ENCODE data around the gene TAAR2. TPM values are rescaled to one million over a fixed set of nuclear protein-coding genes. Genes with fewer than 3 reads are reported as not detected.

Gene TAAR2
- total and polyA plus RNA-seq, 2 donors (not counting 1 experiment from before 2014, with no cell fraction given) = not detected

DNA sequence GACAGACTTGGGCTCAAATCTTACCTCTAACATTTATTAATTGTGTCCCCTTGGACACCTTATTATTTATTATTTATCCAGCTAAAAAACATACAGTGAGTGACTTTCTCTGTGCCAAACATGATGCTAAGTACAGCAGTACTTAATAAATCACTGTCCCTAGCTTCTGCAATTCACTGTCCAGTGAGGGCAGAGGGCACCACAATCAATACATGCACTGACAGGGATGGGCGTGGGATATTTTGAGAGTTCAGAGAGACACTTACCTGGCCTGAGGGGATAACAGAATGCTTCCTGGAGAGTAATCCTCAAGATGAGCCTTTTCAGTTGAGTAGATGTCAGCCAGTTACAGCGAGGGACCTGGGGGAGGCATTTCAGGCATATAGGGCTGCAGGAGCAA, 9.3 kb upstream of the TAAR2 start:
- TF ChIP-seq, protein P1, sequence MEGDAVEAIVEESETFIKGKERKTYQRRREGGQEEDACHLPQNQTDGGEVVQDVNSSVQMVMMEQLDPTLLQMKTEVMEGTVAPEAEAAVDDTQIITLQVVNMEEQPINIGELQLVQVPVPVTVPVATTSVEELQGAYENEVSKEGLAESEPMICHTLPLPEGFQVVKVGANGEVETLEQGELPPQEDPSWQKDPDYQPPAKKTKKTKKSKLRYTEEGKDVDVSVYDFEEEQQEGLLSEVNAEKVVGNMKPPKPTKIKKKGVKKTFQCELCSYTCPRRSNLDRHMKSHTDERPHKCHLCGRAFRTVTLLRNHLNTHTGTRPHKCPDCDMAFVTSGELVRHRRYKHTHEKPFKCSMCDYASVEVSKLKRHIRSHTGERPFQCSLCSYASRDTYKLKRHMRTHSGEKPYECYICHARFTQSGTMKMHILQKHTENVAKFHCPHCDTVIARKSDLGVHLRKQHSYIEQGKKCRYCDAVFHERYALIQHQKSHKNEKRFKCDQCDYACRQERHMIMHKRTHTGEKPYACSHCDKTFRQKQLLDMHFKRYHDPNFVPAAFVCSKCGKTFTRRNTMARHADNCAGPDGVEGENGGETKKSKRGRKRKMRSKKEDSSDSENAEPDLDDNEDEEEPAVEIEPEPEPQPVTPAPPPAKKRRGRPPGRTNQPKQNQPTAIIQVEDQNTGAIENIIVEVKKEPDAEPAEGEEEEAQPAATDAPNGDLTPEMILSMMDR (IDR thresholded peaks at IDR 0.05) = no peak
- no peak for TF ChIP-seq EZH2 (IDR thresholded peaks at IDR 0.05; ENCODE audit: borderline replicate concordance, insufficient read depth, low read depth, low read length, poor library complexity, severe bottlenecking)
- Histone ChIP-seq H3K9me3 (ENCODE audit: control extremely low read depth in 1 of 3, control insufficient read depth in 2 of 3, insufficient read depth in 1 of 3, low read length in 2 of 3) (no peaks in the 10 kb centered on the region), H3K36me3 (replicated peaks in 1 of 2; ENCODE audit: control extremely low read depth in 1 of 2, control insufficient read depth in 1 of 2, extremely low read depth in 1 of 2, insufficient read depth in 2 of 2, low read length in 1 of 2) (no peaks in the 10 kb centered on the region), H2AFZ (ENCODE audit: insufficient read depth, low read depth, low read length, poor library complexity, severe bottlenecking) (no peak overlapping the region), H3K4me3 (ENCODE audit: control extremely low read depth in 1 of 5, extremely low read depth in 1 of 5, insufficient read depth in 1 of 5, low read depth in 2 of 5, low read length in 4 of 5) (no peak overlapping the region), H3K79me2 (ENCODE audit: control insufficient read depth, insufficient read depth, low read length) (no peaks in the 10 kb centered on the region), H3K27ac (ENCODE audit: low read length in 2 of 2) (no peak overlapping the region), H3K4me2 (replicated peaks; ENCODE audit: low read depth, low read length, poor library complexity, severe bottlenecking) (no peak overlapping the region), H4K20me1 (ENCODE audit: control insufficient read depth, insufficient read depth, low read length, poor library complexity, severe bottlenecking) (no peaks in the 10 kb centered on the region), H3K27me3 (replicated peaks in 1 of 4; ENCODE audit: control extremely low read depth in 1 of 4, control insufficient read depth in 3 of 4, insufficient read depth in 4 of 4, low read length in 3 of 4) (peaks cover 0 to 17% (median 13%) of the 10 kb centered on the region in 4 experiments), H3K9ac (ENCODE audit: low read length) (no peak overlapping the region), H3K4me1 (ENCODE audit: control insufficient read depth in 2 of 2, insufficient read depth in 2 of 2, low read length in 2 of 2) (no peaks in the 10 kb centered on the region)
- 100% methylated on average over 1 of the region's 2 CpGs for WGBS (ENCODE audit: insufficient coverage)
- ATAC-seq (ENCODE audit: low read depth) (no peak), DNase-seq (no peak)
- intact Hi-C loops (cut with micrococcal nuclease) = no loop called here
- no peaks in the 10 kb centered on the region for H3K9me3 Mint-ChIP-seq (ENCODE audit: insufficient read depth)
- peaks cover 46% of the 10 kb centered on the region for H3K27me3 Mint-ChIP-seq
- CTCF ChIA-PET = no interaction called here
- no peak overlapping the region for H3K27ac Mint-ChIP-seq
- POLR2A ChIA-PET = no interaction called here
- no peaks in the 10 kb centered on the region for H3K4me1 Mint-ChIP-seq
- no peak overlapping the region for H3K4me3 Mint-ChIP-seq

DNA sequence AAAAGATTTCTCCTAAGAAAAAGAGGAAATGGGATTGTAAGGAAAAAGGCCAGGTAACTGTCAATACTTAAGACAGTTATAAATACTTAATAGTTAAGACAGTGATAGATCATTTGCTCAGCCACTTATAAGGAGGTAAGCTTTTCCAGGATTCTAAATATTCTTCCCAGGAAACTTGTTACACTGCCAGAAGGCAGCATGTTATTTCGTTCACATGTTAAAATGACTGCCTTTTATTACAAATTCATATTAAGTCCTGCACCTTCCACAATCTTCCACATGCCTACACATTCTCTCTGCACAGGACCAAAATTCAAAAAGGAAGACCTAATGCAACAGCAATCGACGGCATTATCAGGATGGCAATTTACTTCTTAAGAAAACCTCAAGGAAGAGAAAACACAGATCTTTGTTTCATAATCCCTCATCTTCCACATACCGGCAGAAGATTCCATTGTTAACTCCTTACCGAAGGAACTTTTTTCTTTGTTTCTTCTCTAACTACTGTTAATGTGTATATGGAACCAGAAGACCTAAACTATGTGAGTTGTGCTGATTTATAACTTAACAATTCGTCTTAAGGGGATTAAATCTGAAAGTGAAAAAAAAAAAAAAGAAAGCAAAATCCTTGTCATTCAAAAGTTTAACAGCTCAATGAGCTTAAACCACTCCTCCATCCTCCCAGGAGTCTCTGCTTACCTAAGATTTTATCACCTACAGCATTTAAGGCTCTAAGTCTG, 799 bp downstream of the TAAR2 start:
- H3K9me3 Mint-ChIP-seq (ENCODE audit: insufficient read depth) = no peaks in the 10 kb centered on the region
- no peak overlapping the region for H3K4me3 Mint-ChIP-seq
- no peaks in the 10 kb centered on the region for H3K9me3 ChIP-seq (ENCODE audit: control extremely low read depth in 1 of 3, control insufficient read depth in 2 of 3, insufficient read depth in 1 of 3, low read length in 2 of 3)
- POLR2A ChIA-PET = no interaction called here
- ATAC-seq (ENCODE audit: low read depth) (no peak), DNase-seq (no peak)
- no peak overlapping the region for H3K9ac ChIP-seq (ENCODE audit: low read length)
- H4K20me1 ChIP-seq (ENCODE audit: control insufficient read depth, insufficient read depth, low read length, poor library complexity, severe bottlenecking) = no peaks in the 10 kb centered on the region
- TF ChIP-seq EZH2 (IDR thresholded peaks at IDR 0.05; ENCODE audit: borderline replicate concordance, insufficient read depth, low read depth, low read length, poor library complexity, severe bottlenecking) = no peak
- TF ChIP-seq, protein P1 (IDR thresholded peaks at IDR 0.05) = no peak
- H3K4me1 Mint-ChIP-seq = no peaks in the 10 kb centered on the region
- intact Hi-C loops (cut with micrococcal nuclease) = no loop called here
- H3K27ac ChIP-seq (ENCODE audit: low read length in 2 of 2) = no peak overlapping the region
- CTCF ChIA-PET = no interaction called here
- H3K79me2 ChIP-seq (ENCODE audit: control insufficient read depth, insufficient read depth, low read length) = no peaks in the 10 kb centered on the region
- no peak overlapping the region for H3K27ac Mint-ChIP-seq
- 69% methylated on average over 3 of the region's 6 CpGs for WGBS (ENCODE audit: insufficient coverage)
- H3K36me3 ChIP-seq (replicated peaks in 1 of 2; ENCODE audit: control extremely low read depth in 1 of 2, control insufficient read depth in 1 of 2, extremely low read depth in 1 of 2, insufficient read depth in 2 of 2, low read length in 1 of 2) = no peaks in the 10 kb centered on the region
- no peak overlapping the region for H3K4me3 ChIP-seq (ENCODE audit: control extremely low read depth in 1 of 5, extremely low read depth in 1 of 5, insufficient read depth in 1 of 5, low read depth in 2 of 5, low read length in 4 of 5)
- H3K4me1 ChIP-seq (ENCODE audit: control insufficient read depth in 2 of 2, insufficient read depth in 2 of 2, low read length in 2 of 2) = no peaks in the 10 kb centered on the region
- H3K27me3 ChIP-seq (replicated peaks in 1 of 4; ENCODE audit: control extremely low read depth in 1 of 4, control insufficient read depth in 3 of 4, insufficient read depth in 4 of 4, low read length in 3 of 4) = peaks cover 0 to 3% (median 0%) of the 10 kb centered on the region in 4 experiments
- peaks cover 28% of the 10 kb centered on the region for H3K27me3 Mint-ChIP-seq
- H3K4me2 ChIP-seq (replicated peaks; ENCODE audit: low read depth, low read length, poor library complexity, severe bottlenecking) = no peak overlapping the region
- H2AFZ ChIP-seq (ENCODE audit: insufficient read depth, low read depth, low read length, poor library complexity, severe bottlenecking) = no peak overlapping the region

Measured in B cell (primary cell).